MCF 10A (cell line): ENCODE measurements around the gene ARHGAP8. TPM values are rescaled to one million over a fixed set of nuclear protein-coding genes. Genes with fewer than 3 reads are reported as not detected.
A peak's percentile ranks its signal among the peaks of the same experiment; 100 is the strongest.

Experiments used
- BruUV-seq: library from RNA; stranded (reverse); fragments of 400-500 nt; replicated peaks from 2 replicates; lab custom pipeline; 2021; lab: Mats Ljungman, UMichigan
- CTCF ChIA-PET: fragments of 300-600 bp; sonication (Branson Sonifier 250); formaldehyde crosslinking; extraction: SDS; loops from one replicate; lab custom pipeline; 2021; ENCODE audit warnings: antibody characterized with exemption, inconsistent platforms; lab: Yijun Ruan, JAX
- POLR2A ChIA-PET: fragments of 300-600, 350-650 bp; sonication (Branson Sonifier 250); formaldehyde crosslinking; extraction: SDS; loops from one replicate; lab custom pipeline; 2020; ENCODE audit warnings: antibody characterized with exemption, inconsistent platforms; lab: Yijun Ruan, JAX
- DNase-seq: peaks from one replicate; pipeline ENCODE4 v3.0.0-alpha.2; 2018; ENCODE audit not compliant: unreplicated experiment
- H3K27ac Mint-ChIP-seq: one replicate; pipeline ENCODE4 v1.8.0; 2022; ENCODE audit warnings: mild to moderate bottlenecking, low read depth, mixed read lengths; ENCODE audit not compliant: unreplicated experiment
- H3K27me3 Mint-ChIP-seq: one replicate; pipeline ENCODE4 v1.8.0; 2022; ENCODE audit warnings: mixed read lengths; ENCODE audit not compliant: insufficient read depth, unreplicated experiment
- H3K36me3 Mint-ChIP-seq: one replicate; pipeline ENCODE4 v1.8.0; 2022; ENCODE audit warnings: mild to moderate bottlenecking, moderate library complexity, mixed read lengths; ENCODE audit not compliant: insufficient read depth, unreplicated experiment
- H3K4me1 Mint-ChIP-seq: one replicate; pipeline ENCODE4 v1.8.0; 2022; ENCODE audit warnings: mixed read lengths; ENCODE audit not compliant: insufficient read depth, unreplicated experiment
- H3K4me3 Mint-ChIP-seq: one replicate; pipeline ENCODE4 v1.8.0; 2022; ENCODE audit warnings: mild to moderate bottlenecking, moderate library complexity, mixed read lengths; ENCODE audit not compliant: unreplicated experiment
- H3K9me3 Mint-ChIP-seq: one replicate; pipeline ENCODE4 v1.8.0; 2022; ENCODE audit warnings: mixed read lengths; ENCODE audit not compliant: unreplicated experiment
- CTCF ChIP-seq: fragments of 200-600 bp; IDR thresholded peaks from one replicate; pipeline ENCODE4 v1.8.0; 2022; ENCODE audit warnings: antibody characterized with exemption, mild to moderate bottlenecking; ENCODE audit not compliant: unreplicated experiment
- intact Hi-C: fragments of 100-400 bp; cut with micrococcal nuclease; formaldehyde crosslinking; loops from 2 replicates; pipeline ENCODE4 v1.14.1; 2022
- total RNA-seq: library from RNA; stranded (reverse); gene quantifications from 2 replicates; pipeline ENCODE4 v1.2.3, GENCODE V29; 2022

ARHGAP8 gene
- total RNA-seq, 1 experiment from 2014 or later = 18.6 TPM

- ChIA-PET CTCF (interaction anchor here (0.7 kb wide), 1 partner anchor 113 kb away, joined by 3 read pairs; no protein-coding TSS in a partner anchor), POLR2A (no interaction called here)
- intact Hi-C loops = loop anchor here (5.0 kb wide), 3 partner anchors 140 to 440 kb away; no protein-coding TSS in a partner anchor
Observed at GRCh38 chr22:44822534-44822933, 70.2 kb downstream of the ARHGAP8 start.

GRCh38 chr22:44823396-44823795 is 71.0 kb downstream of the ARHGAP8 start:
- H3K27me3 Mint-ChIP-seq = no peaks in the 10 kb centered on the region
- H3K36me3 Mint-ChIP-seq = peaks cover 5% of the 10 kb centered on the region
- ChIA-PET CTCF (interaction anchor here (0.6 to 1.8 kb wide), 4 partner anchors 31 to 260 kb away, joined by 3 to 11 read pairs (median 5); no protein-coding TSS in a partner anchor), POLR2A (no interaction called here)
- no peaks in the 10 kb centered on the region for H3K4me1 Mint-ChIP-seq
- intact Hi-C loops = loop anchor here (5.0 kb wide), 3 partner anchors 139 to 439 kb away; no protein-coding TSS in a partner anchor
- H3K27ac Mint-ChIP-seq = peak overlapping the region; percentile 76
- H3K4me3 Mint-ChIP-seq = no peak overlapping the region
- no peak for TF ChIP-seq CTCF
- no TSS peak for BruUV-seq
- no peak for DNase-seq
- no peaks in the 10 kb centered on the region for H3K9me3 Mint-ChIP-seq

More at GRCh38 chr22:44822534-44822933, 70.2 kb downstream of the ARHGAP8 start:
- Mint-ChIP-seq H3K4me3 (no peak overlapping the region), H3K27me3 (no peaks in the 10 kb centered on the region), H3K4me1 (no peaks in the 10 kb centered on the region), H3K9me3 (no peaks in the 10 kb centered on the region), H3K36me3 (peaks cover 5% of the 10 kb centered on the region), H3K27ac (peak overlapping the region; percentile 76)
- TF ChIP-seq CTCF = no peak
- no peak for DNase-seq
- no TSS peak for BruUV-seq

- CTCF ChIA-PET = interaction anchor here (0.6 to 1.8 kb wide), 4 partner anchors 31 to 260 kb away, joined by 3 to 11 read pairs (median 5); no protein-coding TSS in a partner anchor
- Mint-ChIP-seq H3K36me3 (peaks cover 5% of the 10 kb centered on the region), H3K27ac (no peak overlapping the region), H3K27me3 (no peaks in the 10 kb centered on the region), H3K4me1 (no peaks in the 10 kb centered on the region), H3K4me3 (no peak overlapping the region), H3K9me3 (no peaks in the 10 kb centered on the region)
- DNase-seq = no peak
- POLR2A ChIA-PET = no interaction called here
- no peak for TF ChIP-seq CTCF
- BruUV-seq = no TSS peak
- intact Hi-C loops = loop anchor here (5.0 kb wide), 3 partner anchors 138 to 438 kb away; no protein-coding TSS in a partner anchor
Observed at GRCh38 chr22:44823806-44824205, 71.4 kb downstream of the ARHGAP8 start.

GRCh38 chr22:44824271-44824670 is 71.9 kb downstream of the ARHGAP8 start:
- H3K4me3 Mint-ChIP-seq = no peak overlapping the region
- ChIA-PET POLR2A (no interaction called here), CTCF (interaction anchor here (1.8 kb wide), 1 partner anchor 47 kb away, joined by 11 read pairs; no protein-coding TSS in a partner anchor)
- intact Hi-C loops = loop anchor here (5.0 kb wide), 3 partner anchors 138 to 438 kb away; no protein-coding TSS in a partner anchor
- TF ChIP-seq CTCF = no peak
- DNase-seq = no peak
- H3K27ac Mint-ChIP-seq = no peak overlapping the region
- peaks cover 5% of the 10 kb centered on the region for H3K36me3 Mint-ChIP-seq
- no peaks in the 10 kb centered on the region for H3K27me3 Mint-ChIP-seq
- BruUV-seq = no TSS peak
- H3K4me1 Mint-ChIP-seq = no peaks in the 10 kb centered on the region
- H3K9me3 Mint-ChIP-seq = no peaks in the 10 kb centered on the region
